ENCODE data around the gene LSMEM2. TPM values are rescaled to one million over a fixed set of nuclear protein-coding genes. Genes with fewer than 3 reads are reported as not detected.
"Not testable (repeated sequence)": the region's sequence is repeated elsewhere in the genome, so short reads cannot be mapped to it uniquely, and the experiment has no call there.

The LSMEM2 gene
- total RNA-seq, 3 donors from 2014 or later: not detected

DNA sequence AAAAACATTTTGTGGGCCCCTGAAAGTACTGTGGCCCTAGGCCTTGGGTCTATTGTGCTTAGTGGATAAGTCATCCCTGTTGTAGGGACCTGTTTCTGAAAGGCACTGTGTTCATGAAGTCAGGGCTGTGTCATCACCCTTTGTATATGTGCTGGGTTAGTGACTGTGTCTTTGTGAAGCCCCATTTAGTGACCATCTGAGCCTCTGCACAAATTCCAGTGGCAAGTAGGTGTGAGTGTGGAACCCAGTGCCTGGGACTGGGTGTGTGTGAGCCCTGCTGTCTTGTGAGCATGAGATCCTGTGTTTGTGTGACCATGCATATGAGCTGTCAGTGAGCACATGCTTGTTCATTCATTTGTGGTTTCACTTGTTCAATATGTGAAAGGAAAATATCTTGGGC, 25.7 kb downstream of the LSMEM2 start:
- Histone ChIP-seq H3K27ac (no peak overlapping the region), H3K9me3 (peaks cover 0 to 9% of the 10 kb centered on the region in 2 donors), H3K27me3 (no peaks in the 10 kb centered on the region), H3K4me3 (no peak overlapping the region), H3K36me3 (no peaks in the 10 kb centered on the region), H3K4me1 (peaks cover 0 to 5% of the 10 kb centered on the region in 2 donors)
- no peak for DNase-seq (ENCODE audit: low spot score in 2 of 2)
- no peak for TF ChIP-seq POLR2AphosphoS5 (IDR thresholded peaks at IDR 0.05)
- TF ChIP-seq, protein P1, sequence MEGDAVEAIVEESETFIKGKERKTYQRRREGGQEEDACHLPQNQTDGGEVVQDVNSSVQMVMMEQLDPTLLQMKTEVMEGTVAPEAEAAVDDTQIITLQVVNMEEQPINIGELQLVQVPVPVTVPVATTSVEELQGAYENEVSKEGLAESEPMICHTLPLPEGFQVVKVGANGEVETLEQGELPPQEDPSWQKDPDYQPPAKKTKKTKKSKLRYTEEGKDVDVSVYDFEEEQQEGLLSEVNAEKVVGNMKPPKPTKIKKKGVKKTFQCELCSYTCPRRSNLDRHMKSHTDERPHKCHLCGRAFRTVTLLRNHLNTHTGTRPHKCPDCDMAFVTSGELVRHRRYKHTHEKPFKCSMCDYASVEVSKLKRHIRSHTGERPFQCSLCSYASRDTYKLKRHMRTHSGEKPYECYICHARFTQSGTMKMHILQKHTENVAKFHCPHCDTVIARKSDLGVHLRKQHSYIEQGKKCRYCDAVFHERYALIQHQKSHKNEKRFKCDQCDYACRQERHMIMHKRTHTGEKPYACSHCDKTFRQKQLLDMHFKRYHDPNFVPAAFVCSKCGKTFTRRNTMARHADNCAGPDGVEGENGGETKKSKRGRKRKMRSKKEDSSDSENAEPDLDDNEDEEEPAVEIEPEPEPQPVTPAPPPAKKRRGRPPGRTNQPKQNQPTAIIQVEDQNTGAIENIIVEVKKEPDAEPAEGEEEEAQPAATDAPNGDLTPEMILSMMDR (IDR thresholded peaks at IDR 0.05): no peak
- no peak for TF ChIP-seq POLR2A (IDR thresholded peaks at IDR 0.05)
- intact Hi-C loops (cut with DNase I; ENCODE audit: low total_unique reads): no loop called here

DNA sequence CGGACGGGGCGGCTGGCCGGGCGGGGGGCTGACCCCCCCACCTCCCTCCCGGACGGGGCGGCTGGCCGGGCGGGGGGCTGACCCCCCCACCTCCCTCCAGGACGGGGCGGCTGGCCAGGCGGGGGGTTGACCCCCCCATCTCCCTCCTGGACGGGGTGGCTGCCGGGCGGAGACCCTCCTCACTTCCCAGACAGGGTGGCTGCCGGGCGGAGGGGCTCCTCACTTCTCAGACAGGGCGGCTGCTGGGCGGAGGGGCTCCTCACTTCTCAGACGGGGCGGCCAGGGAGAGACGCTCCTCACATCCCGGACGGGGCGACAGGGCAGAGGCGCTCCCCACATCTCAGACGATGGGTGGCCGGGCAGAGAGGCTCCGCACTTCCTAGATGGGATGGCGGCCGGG, 33.2 kb downstream of the LSMEM2 start:
- H3K27me3 ChIP-seq; H3K9me3 ChIP-seq; DNase-seq (ENCODE audit: low spot score in 2 of 2); H3K36me3 ChIP-seq; H3K4me1 ChIP-seq; H3K4me3 ChIP-seq; H3K27ac ChIP-seq; intact Hi-C loops (cut with DNase I; ENCODE audit: low total_unique reads): not testable (repeated sequence)

DNA sequence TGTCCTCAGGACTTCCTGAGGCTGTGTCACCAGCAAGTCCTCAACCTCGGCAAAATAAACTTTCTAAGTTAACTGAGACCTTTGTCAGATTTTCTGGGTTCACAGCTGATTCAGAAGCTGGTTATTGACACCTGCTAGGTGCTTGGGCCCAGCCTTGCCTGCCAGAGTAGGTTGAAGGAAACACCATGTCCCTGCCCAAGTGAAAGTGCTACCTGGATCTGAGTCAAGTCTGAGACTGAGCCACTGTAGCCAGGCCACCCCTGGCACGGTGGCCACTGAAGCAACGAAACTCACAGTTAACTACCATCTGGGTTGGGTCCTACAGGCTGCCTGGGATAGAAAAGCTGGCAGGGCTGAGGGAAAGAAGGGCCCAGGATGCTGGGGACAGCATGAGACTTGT, 35.5 kb downstream of the LSMEM2 start:
- Histone ChIP-seq H3K4me1 (peaks cover 9 to 22% of the 10 kb centered on the region in 2 donors), H3K36me3 (no peaks in the 10 kb centered on the region), H3K9me3 (no peaks in the 10 kb centered on the region), H3K4me3 (no peak overlapping the region), H3K27ac (peak overlapping the region; percentile 48 to 94), H3K27me3 (no peaks in the 10 kb centered on the region)
- no peak for DNase-seq (ENCODE audit: low spot score in 2 of 2)
- intact Hi-C loops (cut with DNase I; ENCODE audit: low total_unique reads): no loop called here
- TF ChIP-seq, protein P1 (IDR thresholded peaks at IDR 0.05): no peak
- no peak for TF ChIP-seq POLR2AphosphoS5 (IDR thresholded peaks at IDR 0.05)
- no peak for TF ChIP-seq POLR2A (IDR thresholded peaks at IDR 0.05)

DNA sequence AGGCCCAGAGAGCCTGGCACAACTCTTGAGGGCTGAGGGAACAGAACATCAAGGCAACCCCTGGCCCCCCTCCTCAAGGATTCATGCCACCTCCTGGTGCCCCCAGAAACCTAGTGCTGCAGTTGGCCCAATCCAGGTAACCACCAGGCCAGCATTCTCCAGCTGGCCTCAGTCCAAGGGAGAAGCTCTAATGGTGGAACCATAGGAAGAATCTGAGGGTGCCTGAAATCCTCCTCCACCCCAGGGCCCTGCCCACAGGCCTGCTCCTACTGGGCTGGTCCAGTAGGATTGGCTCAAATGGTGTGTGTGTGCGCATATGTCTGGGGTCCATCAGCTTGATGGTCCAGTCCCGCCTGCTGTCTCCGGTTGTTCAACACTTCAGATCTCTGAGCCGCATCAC, 35.9 kb downstream of the LSMEM2 start:
- Histone ChIP-seq H3K4me1 (peaks cover 14 to 26% of the 10 kb centered on the region in 2 donors), H3K4me3 (no peak overlapping the region), H3K9me3 (no peaks in the 10 kb centered on the region), H3K27me3 (no peaks in the 10 kb centered on the region), H3K36me3 (no peaks in the 10 kb centered on the region), H3K27ac (peak overlapping the region; percentile 48 to 94)
- intact Hi-C loops (cut with DNase I; ENCODE audit: low total_unique reads): no loop called here
- TF ChIP-seq, protein P1 (IDR thresholded peaks at IDR 0.05): no peak
- TF ChIP-seq POLR2A (IDR thresholded peaks at IDR 0.05): no peak
- no peak for DNase-seq (ENCODE audit: low spot score in 2 of 2)

DNA sequence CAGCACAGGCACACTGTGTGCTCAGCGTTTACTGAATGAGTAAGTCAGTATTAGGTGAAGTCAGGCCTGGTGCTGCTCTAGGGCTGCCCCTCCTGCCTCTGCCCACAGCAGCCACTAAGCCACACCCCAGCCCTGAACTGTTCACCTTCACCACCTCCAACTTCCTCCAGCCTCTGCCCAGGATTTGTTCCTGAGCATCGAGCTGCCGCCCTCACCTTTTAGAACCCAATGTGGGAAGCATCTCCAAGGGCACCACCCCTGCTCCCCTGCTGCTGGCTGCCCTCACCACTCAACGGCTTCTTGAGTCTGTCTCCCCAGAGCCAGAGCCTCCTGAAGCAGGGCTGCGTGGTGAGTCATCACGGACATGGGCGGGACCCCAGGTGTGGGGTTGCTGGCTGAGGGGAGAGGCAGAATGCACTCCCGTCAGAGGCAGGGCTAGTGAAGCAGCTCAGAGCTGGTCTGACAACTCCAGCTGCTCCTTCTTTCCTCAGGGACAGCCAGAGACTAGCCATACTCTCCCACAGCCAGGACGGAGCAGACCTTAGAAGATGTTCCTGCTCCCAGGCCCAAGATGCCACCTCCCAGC, 37.9 kb downstream of the LSMEM2 start:
- Histone ChIP-seq H3K27ac (peak overlapping the region; percentile 94), H3K9me3 (no peaks in the 10 kb centered on the region), H3K4me1 (peaks cover 18 to 33% of the 10 kb centered on the region in 2 donors), H3K36me3 (no peaks in the 10 kb centered on the region), H3K27me3 (no peaks in the 10 kb centered on the region), H3K4me3 (peak overlapping the region in 1 of 3 donors; percentile 85)
- intact Hi-C loops (cut with DNase I; ENCODE audit: low total_unique reads): no loop called here
- TF ChIP-seq POLR2AphosphoS5 (IDR thresholded peaks at IDR 0.05): peak in 1 of 3 donors; percentile 44
- TF ChIP-seq, protein P1 (IDR thresholded peaks at IDR 0.05): no peak
- DNase-seq (ENCODE audit: low spot score in 2 of 2): peak; percentile 88 to 90

DNA sequence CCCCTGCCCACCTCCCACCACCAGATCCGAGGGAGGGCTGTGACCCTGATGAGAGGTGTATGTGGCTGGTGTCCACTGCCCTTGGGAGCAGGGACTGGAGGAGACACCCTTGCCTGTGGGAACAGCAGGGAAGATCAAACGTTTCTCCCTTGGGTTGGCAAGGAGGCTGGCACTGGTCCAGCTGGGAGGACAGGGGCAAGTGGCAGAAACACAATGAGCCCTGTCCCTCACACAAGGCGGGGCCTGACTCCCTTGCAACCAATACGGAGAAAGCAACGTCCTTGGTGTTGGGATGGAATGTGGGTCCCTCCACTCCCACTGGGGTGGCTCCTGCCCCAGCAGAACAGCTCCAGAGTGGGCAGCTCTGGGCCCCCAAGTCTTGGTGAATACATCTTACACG, 38.4 kb downstream of the LSMEM2 start:
- TF ChIP-seq, protein P1 (IDR thresholded peaks at IDR 0.05): no peak
- TF ChIP-seq POLR2AphosphoS5 (IDR thresholded peaks at IDR 0.05) (no peak), POLR2A (IDR thresholded peaks at IDR 0.05) (no peak)
- Histone ChIP-seq H3K27me3 (no peaks in the 10 kb centered on the region), H3K4me3 (peak overlapping the region in 1 of 3 donors; percentile 85), H3K9me3 (no peaks in the 10 kb centered on the region), H3K36me3 (no peaks in the 10 kb centered on the region), H3K27ac (peak overlapping the region; percentile 94), H3K4me1 (peaks cover 18 to 39% of the 10 kb centered on the region in 2 donors)
- intact Hi-C loops (cut with DNase I; ENCODE audit: low total_unique reads): no loop called here
- no peak for DNase-seq (ENCODE audit: low spot score in 2 of 2)
